Iris pigment epithelial cell (primary cell): ENCODE measurements around the gene CPLX1.
"Not testable (repeated sequence)": the region's sequence is repeated elsewhere in the genome, so short reads cannot be mapped to it uniquely, and the experiment has no call there.

Experiments used
- DNase-seq: peaks from one replicate; pipeline ENCODE4 v3.0.0-alpha.2; 2011; ENCODE audit warnings: low read depth

Gene CPLX1

GRCh38 chr4:791898-792625 is 33.9 kb downstream of the CPLX1 start:
- DNase-seq = peak; percentile 24

GRCh38 chr4:791252-791897 is 34.6 kb downstream of the CPLX1 start:
- DNase-seq = no peak

GRCh38 chr4:790466-790820 is 35.5 kb downstream of the CPLX1 start:
- DNase-seq = no peak

GRCh38 chr4:789571-790465 is 36.1 kb downstream of the CPLX1 start:
- DNase-seq = no peak

DNA sequence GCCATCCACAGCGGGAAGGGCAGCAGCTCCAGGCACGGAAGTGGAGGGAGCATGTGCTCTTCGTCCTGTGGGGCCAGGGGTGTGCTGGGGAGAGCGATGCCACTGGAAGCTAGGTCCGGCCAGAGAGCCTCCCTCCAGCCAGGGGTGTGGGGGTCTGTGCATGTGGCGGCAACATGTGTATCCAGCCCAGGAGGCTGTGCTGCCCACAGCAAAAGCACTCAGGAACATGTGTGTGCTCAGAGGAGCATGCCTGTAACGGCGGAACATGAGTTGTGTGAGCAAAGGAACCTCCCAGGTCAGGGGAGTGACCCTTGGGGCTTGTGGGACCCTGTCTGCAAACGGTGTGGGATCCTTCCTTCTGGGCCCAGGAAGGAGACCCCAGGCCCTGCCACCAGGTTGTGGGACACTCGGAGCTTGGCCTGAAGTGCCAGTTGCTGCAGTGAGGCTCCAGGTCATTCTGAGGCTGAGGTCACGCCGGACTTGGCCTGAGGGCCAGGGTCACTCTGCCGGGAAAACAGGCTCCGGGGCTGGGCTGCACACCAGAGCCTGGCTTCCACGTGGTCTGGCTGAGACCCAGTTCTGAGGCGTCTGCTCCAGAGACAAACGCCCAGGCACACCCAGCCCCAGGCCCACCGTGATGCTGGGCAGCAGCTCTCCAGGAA is 37.2 kb downstream of the CPLX1 start:
- no peak for DNase-seq

GRCh38 chr4:788006-788635 is 37.8 kb downstream of the CPLX1 start:
- DNase-seq = no peak

DNA sequence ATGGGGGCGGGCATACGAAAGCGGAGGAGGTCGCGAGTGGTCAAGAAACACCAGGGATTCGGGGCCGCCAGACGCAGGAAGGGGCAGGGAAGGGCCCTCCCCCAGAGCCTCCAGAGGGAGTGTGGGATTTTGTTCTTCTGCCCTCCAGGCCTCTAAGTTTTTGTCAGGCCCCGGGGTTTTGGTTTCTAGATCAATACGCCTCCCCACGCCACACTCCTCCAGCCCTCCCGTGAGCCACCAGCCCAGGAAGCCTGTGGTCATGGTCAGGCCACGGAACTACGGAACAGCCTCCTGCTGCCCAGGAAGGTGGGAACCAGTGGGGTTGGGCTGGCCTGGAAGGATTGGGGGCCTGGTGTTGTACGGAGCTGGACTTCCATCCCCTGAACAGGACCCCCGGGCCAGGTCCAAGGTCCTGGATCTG is 38.4 kb downstream of the CPLX1 start:
- no peak for DNase-seq

DNA sequence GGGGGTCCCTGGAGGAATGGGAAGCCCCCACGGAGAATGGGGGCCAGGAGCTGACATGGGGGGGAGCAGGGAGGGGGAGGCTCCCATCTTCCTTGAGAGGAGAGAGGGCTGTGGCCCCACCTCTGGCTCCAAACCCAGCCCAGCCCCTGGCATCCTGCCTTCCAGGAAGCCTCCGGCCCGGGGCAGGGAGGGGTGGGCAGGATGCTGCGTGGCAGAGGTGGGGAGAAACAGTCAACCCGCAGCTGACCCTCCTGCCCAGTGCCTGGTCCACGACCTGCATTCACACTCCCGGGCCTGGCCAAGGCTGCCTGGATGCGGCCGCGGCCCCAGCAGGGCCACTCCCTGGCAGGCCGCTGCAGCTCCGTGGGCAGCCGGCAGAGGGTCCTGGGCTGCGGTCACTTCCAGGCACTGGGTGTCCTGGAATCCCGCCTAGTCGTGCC is 39.0 kb downstream of the CPLX1 start:
- no peak for DNase-seq

DNA sequence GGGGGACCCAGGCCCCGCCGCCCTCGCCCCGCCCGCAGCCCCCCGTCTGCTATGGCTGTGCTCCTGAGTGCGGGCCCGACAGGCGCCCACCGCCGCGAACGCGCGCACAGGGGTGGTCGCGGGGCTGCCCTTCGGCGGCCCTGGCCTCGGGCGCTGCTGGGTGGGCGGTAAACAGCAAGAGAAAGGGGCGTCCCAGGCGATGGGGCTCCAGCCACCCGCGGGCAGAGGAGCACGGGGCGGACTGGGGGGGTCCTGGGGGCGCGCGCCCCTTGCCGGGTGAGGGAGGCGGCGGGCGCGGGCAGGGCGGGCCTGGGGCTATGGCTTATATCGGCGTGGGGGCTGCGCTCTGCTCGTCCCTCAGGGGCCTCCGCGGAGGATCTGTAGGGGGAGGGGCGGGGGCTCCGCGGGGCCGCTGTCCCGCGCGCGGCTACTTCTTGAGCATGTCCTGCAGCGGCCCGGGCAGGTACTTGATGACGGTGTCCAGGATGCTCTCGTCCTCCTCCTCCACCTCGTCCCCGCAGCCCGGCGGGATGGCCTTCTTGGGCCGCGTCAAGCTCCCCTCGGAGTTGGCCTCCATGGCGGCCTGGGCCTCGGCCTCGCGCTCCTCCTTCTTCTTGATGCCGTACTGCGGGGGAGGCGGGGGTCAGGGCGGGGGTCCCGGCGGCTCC is 39.7 kb downstream of the CPLX1 start:
- no peak for DNase-seq

DNA sequence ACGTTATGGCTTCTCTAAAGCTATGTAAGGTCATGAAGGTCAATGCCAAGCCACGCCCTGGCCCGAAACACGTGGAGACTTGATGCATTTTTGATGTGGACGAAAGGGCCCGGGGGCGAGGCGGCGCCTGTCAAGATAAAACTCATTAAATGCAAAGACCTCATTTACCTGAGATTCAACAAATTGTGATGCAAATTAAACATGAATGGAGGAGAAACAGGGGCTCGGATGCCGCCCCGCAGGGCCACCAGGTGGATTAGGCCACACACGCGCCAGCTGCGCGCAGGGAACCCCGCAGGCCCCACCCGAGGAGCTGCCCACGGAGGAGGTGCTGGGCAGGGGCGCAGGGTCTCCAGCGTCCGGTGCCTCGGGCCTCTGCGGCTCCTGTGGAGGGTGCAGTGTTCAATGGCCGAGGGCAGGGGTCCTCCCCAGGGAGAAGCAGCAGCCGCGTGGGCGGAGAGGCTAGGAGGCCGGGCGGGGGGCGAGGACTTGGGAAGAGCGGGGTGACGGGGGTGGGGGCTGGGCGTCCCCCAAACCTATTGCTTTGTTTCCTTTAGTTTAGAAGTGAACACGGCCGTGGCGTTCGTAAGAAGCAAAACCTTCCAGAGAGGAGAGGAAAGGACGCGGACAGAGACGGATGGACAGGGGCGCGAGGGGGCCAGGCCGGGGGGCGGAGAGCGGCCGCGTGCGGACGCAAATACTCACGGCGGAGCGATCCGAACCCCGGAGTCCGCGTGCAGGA is 40.4 kb downstream of the CPLX1 start:
- no peak for DNase-seq

- no peak for DNase-seq
These were observed 41.3 kb downstream of the CPLX1 start for GRCh38 chr4:784401-785331.

DNA sequence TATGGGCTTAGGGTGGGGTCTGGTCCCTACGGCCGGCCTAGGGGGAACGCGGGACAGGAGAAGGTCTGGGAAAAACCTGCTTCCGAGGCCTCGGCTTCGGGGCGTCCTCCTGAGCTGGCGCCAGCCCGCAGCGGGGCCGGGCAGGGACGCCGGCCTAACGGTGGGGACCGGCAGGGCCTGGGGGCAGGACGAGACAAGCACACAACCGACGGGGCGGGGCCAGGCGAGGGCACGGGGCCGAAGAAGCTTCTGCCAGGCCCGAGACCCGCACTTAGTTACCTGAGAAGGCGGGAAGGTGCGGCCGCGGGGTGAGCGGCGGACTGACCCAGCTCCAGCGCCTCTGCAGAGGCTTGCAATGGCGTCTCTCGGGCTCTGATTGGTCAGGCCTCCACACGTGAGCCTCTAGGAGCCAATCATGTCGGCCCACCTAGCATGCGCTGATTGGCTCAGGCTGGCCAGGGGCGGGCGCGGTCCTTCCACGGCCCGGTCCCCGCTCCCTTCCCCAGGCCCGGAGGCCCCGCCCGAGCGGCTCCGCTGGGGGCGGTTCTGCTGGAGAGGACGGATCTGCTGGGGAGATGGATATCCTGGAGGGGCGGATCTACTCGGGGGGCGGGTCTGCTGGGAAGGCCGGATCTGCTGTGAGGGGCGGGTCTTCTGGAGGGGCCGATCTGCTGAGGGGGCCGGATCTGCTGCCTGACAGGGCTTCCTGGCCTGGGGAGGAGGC is 44.3 kb downstream of the CPLX1 start:
- peak; percentile 99 for DNase-seq

GRCh38 chr4:780716-781492 is 45.0 kb downstream of the CPLX1 start:
- no peak for DNase-seq

DNA sequence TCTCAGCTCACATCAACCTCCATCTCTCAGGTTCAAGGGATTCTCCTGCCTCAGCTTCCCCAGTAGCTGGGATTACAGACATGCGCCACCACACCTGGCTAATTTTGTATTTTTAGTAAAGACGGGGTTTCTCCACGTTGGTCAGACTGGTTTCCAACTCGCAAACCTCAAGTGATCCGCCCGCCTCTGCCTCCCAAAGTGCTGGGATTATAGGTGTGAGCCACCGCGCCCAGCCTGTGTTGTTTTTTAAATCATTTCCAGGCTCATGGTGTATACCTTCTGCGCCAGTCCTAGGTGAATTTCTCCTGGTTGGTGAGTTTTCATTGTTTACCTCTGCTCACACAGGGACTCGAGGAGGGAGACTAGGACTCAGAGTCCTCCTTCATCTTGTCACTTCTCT is 45.7 kb downstream of the CPLX1 start:
- not testable (repeated sequence) for DNase-seq

- no peak for DNase-seq
These were observed 46.4 kb downstream of the CPLX1 start for GRCh38 chr4:779555-779954.

GRCh38 chr4:777520-778262 is 48.2 kb downstream of the CPLX1 start:
- no peak for DNase-seq

- no peak for DNase-seq
These were observed 49.0 kb downstream of the CPLX1 start for GRCh38 chr4:776743-777441.
